C1 segment of cervical spinal cord (tissue), 14 donors: Measurements from ENCODE around the gene CCNDBP1.
"Not testable (repeated sequence)": the region's sequence is repeated elsewhere in the genome, so short reads cannot be mapped to it uniquely, and the experiment has no call there.

Experiments
- DNase-seq, 14 donors: peaks; one replicate each; lab custom pipeline; 2025; lab: John Stamatoyannopoulos, UW

CCNDBP1 gene

GRCh38 chr15:43214592-43215295 lies 29.5 kb downstream of the CCNDBP1 start:
- no peak for DNase-seq

GRCh38 chr15:43215961-43216360 lies 30.8 kb downstream of the CCNDBP1 start:
- no peak for DNase-seq

- no peak for DNase-seq
Observed at GRCh38 chr15:43218908-43219706, 33.9 kb downstream of the CCNDBP1 start.

DNA sequence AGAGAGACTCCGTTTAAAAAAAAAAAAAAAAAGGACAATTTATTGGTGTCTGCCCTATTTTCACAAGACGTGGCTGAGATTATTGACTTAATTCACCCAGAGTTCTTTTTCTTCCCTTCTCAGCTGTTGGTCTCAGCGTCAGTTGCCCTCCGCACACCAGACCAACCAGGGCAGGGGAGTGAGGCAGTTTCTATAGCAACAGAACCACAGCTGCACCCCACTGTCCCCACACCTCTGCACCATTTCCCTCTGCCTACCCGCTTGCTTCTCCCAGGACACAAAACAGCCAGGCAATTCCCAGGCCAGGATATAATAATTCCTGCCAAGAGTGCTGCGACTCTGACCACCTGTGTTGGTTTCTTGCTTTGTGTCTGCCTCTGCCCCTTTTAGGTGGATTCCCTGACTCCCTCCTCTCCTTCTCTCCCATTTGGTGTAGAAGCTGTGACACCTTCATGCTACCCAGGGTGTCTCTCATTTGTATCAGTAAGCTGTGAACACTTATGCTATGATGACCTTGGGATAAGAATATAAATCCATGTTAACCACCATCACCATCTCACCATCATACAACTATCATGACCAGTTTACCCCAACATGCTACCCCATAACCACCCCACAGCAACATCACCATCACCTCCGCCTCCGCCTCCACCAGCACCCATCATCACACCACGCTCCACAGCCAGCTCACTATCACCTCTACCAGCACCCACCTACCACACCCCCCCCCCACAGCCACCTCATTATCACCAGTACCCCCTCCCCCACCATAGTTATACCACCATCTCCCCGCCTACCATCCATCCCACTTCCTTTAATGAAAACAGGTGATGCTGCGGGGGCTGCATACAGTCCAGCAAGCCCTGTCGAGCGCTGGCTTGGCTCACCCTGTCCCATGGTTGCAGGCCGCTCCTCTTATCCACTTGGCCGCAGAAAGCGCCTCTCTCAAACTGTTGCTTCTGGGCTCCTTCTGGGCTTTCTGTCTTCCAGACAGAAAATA lies 35.0 kb downstream of the CCNDBP1 start:
- no peak for DNase-seq

DNA sequence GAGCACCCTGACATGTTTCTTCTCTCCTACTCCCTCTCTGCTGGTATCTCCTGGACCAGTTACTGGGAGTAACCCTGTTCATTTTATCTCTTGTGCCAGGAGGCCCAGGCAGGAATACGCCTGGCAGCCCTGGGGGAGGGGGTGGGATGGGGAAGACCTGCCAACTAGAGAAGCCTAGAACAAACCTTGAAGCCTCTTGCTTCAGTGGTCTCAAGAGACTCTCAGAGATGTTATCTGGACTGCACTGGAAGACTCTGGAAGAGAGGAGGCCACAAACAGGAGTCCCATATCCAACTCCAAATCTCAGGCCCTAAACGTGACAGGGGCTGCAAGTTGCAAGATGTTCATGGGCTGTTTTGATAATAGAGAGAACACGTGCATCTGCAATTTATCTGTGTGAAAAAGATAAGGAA lies 35.8 kb downstream of the CCNDBP1 start, which contains the start of gene EPB42:
TSS of gene EPB42 (minus strand) at position 28 of the 413 bp plus-strand sequence. CDS start 193 bp downstream, outside the sequence.
- no peak for DNase-seq

DNA sequence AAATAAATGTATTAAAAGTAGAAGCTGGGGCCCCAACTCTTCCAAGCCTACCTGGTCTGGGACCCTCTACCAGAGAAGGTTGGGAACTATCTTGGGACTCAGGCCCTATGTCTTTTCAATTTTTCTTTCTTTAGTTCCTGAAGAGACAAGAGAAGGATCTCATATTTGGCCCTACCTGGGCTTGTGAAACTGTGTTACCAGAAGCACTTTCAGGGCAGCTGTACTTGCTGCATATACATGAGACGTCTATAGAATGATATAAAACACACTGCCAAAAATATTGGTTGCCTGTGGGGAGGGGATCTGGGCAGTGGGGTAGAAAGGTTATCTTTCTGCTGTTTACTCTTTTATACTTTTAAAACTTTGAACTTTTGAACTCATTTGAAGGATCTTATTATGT lies 36.2 kb downstream of the CCNDBP1 start:
- no peak for DNase-seq

- peak in 5 of 14 donors; percentile 6 to 27 (median 12) for DNase-seq
Observed at GRCh38 chr15:43225201-43225949, 40.2 kb downstream of the CCNDBP1 start.

DNA sequence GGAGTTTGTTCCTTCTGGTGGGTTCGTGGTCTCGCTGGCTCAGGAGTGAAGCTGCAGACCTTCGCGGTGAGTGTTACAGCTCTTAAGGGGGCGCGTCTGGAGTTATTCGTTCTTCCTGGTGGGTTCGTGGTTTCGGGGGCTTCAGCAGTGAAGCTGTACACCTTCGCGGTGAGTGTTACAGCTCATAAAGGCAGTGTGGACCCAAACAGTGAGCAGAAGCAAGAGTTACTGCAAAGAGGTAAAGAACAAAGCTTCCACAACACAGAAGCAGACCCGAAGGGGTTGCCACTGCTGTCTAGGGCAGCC lies 40.7 kb downstream of the CCNDBP1 start:
- not testable (repeated sequence) for DNase-seq

- peak in 1 of 14 donors; percentile 53 for DNase-seq
Observed at GRCh38 chr15:43226436-43227305, 41.5 kb downstream of the CCNDBP1 start.

DNA sequence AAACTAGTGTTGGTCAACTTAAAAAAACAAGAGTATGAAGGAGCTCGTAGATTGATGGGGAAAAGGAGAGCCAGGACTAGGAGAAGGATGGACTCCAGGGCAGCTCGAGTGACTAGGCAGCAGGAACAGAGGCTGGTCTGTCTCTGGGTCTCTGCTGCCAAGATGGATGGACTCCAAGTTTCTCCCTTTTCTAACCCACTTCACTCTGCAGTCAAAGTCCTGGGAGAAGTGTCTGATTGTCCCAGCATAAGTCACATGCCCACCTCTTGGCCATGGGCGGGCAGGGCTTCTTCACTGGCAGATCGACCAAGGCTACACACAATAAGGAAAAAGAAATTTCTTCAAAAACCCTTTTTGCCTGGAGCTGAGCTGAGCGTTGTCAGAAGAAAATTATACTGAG lies 44.8 kb downstream of the CCNDBP1 start:
- DNase-seq, result peak in 11 of 14 donors; percentile 15 to 63 (median 31)

DNA sequence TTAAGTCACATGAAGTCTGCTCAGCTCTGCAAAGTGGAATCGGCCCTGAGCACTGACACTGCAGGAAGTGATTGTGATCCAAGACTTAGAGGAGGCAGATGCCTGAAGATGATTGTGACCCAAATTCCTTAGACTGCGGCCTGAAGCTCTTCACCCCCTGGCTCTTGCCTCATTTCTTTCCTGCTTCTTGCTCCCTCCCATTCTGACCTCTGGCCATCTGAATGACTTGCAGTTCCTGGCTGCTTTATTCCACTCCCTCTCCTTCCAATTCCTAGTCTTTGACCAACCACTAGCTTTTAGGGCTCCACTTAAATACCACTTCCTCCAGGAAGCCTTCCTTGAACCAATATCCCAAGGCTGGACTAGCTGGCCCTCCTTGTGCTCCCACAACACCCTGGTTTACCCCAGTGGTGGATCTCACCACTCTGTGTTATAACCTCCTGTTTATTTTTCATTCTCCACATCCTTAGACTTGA lies 45.5 kb downstream of the CCNDBP1 start:
- no peak for DNase-seq

DNA sequence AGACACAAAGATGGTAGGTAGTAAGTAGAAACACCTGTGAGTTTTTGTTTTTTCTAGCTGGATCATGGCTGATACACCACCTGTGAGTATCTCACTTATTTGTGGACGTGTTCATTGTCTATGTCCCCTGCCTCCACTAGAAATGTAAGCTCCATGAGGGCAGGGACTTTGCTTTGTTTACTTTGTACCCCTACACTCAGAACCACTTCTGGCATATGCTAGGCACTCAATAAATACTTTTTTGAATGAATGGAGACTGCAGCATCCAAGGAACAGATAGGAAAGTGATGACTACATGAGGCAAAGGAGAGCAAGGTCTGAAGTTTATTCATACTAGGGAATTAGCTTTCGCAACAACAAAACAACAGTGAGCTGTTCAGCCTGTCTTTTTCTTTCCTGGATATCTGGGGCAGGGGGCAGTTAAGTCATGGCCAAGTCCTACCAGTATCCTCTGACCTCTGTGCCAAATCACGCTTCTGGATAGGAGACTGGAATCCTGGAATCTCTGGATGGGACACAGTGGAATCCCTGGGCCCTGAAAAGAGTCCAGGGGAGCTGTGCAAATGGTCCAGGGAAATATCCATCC lies 47.2 kb downstream of the CCNDBP1 start:
- no peak for DNase-seq

DNA sequence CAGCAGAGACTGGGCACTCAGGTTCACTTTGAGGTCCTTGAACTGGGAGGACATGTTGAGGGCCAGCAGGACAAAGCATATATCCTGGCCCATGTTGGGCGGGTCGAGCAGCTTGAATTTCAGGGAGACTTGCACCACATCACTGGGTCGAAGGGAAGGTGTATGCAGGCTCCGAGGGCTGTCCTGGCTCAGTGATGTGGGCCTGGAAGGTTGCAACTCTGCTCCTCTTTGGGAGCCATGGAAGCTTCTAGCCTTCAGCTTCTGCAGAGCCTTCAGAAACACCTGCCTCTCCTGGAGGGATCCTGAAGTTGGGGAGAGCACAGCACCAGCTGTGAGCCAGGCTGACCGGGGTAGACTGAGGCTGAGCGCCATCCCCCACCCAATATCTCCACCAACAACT lies 50.3 kb downstream of the CCNDBP1 start:
- no peak for DNase-seq

- DNase-seq, result no peak
Observed at GRCh38 chr15:43237842-43238470, 52.8 kb downstream of the CCNDBP1 start.

DNA sequence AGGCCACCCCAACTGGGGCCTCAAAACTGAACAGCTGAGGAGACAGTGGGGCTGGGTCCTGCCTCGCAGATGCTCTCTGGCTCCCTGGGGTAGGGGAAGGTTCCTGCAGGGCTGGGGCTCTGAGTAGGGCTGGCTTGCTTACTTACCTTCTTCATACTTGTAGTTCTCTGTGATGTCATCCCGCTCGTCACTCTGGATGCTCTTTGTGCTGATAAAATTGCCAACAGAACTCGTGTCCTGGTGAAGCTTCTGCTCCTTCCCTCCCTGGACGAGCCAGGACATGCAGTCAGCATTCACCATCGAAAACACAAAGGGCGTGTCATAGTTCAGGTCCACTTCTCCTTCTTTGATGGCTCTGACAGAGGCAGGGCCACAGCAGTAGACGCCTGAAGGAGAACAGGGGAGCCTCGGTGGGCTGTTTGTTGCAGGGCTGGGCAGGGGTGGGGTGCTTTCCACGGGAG lies 53.5 kb downstream of the CCNDBP1 start:
- no peak for DNase-seq

DNA sequence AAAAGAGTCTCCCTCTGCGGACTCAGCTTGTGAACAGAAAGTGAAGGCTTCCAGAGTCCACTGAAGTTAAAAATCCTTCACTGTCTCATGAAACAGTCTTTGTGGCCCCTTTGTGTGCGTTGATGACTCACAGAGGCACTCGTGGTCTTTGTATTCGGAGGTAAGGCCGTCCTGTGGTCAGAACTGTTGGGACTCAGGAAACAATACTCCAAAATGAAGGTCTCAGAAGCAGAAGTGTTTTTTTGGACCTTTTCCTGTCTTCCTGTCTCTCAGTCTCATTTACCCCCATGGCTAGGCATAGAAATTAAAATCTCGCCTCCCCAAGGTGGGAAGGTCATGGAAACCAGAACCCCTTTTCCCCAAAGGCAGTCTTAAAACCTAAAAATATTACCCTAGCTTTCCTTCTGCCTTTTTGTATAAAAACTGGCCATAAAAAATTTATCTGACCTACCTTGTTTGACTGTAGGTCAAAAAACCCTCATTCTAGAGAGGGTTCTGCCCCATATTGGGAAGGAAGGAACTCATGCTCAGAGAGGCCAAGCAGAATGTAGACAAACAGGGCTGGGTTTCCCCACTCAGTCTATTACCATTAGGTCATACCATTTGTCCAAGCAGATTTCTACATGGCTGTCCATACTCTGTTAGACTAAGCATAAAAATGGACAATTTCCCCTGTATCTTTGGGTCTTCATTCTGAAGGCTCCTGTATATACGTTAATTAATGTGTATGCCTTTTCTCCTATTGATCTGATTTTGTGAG lies 54.7 kb downstream of the CCNDBP1 start:
- no peak for DNase-seq

DNA sequence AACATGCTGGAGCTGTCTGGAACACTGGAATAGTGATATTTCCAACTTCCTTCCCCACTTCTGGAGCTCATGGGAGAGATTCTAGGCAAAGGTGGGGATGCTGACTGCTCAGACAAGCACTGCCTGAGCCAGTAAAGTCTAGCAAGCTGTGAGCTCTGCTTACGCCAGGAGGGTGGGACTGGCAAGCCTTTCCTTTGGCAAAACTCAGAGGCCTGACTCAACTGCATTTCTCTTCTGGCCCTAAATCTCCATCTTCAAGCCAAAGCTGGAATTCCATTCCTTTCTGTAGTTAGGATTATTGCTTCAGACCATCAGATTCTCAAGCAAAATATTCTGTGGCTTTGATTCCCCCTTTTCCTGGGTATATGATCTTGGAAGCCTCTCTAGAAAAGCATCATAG lies 55.9 kb downstream of the CCNDBP1 start:
- peak in 4 of 14 donors; percentile 5 to 45 (median 18) for DNase-seq

DNA sequence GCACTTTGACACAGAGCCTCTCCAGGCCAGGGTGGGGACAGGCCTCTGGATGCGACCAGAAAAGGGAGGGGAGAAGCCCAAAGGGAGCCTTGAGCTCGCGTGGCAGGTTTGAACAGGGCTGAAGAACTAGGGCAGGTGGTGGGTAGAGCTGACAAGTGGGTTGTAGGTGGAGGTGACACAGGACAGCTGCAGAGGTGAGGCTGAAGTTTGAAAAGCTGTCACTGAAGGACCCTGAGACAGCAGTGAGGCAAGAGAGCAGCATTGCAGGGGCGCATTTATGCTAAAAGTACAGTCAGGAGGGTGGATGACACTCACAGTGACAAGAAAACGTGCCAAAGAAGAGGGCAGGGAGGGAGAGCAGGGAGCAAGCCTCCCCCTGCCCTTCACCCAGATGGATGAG lies 57.4 kb downstream of the CCNDBP1 start:
- DNase-seq, result no peak
